ENCODE data around the gene PSMD1.

PSMD1 gene

GRCh38 chr2:231211486-231211885, 154.8 kb downstream of the PSMD1 start:
- DNase-seq (ENCODE audit: low read depth, low spot score), result no peak
- TF ChIP-seq CTCF (IDR thresholded peaks at IDR 0.05; ENCODE audit: insufficient read depth, low read length, missing control alignments), result no peak
- H3K4me3 ChIP-seq (ENCODE audit: low read depth, low read length), result no peak overlapping the region
- ChIA-PET CTCF (interaction anchor here (1.6 to 2.4 kb wide), 3 partner anchors 13 to 107 kb away, joined by 6 to 7 read pairs (median 7); no protein-coding TSS in a partner anchor), POLR2A (interaction anchor here (0.6 kb wide), 1 partner anchor 31 kb away, joined by 3 read pairs; no protein-coding TSS in a partner anchor)

GRCh38 chr2:231212329-231212845, 155.7 kb downstream of the PSMD1 start:
- ChIA-PET CTCF (interaction anchor here (1.6 to 2.4 kb wide), 3 partner anchors 12 to 108 kb away, joined by 6 to 7 read pairs (median 7); no protein-coding TSS in a partner anchor), POLR2A (no interaction called here)
- DNase-seq (ENCODE audit: low read depth, low spot score), result no peak
- no peak overlapping the region for H3K4me3 ChIP-seq (ENCODE audit: low read depth, low read length)
- TF ChIP-seq CTCF (IDR thresholded peaks at IDR 0.05; ENCODE audit: insufficient read depth, low read length, missing control alignments), result no peak

- CTCF ChIA-PET, result interaction anchor here (1.3 to 4.0 kb wide), 4 partner anchors 10 to 22 kb away, joined by 3 to 18 read pairs (median 6); no protein-coding TSS in a partner anchor
- no peak for TF ChIP-seq CTCF (IDR thresholded peaks at IDR 0.05; ENCODE audit: insufficient read depth, low read length, missing control alignments)
Observed at GRCh38 chr2:231213931-231214642, 157.4 kb downstream of the PSMD1 start.

GRCh38 chr2:231218366-231218765, 161.7 kb downstream of the PSMD1 start:
- ChIA-PET CTCF (interaction anchor here (1.4 to 1.7 kb wide), 3 partner anchors 9 to 195 kb away, joined by 5 to 7 read pairs (median 6); no protein-coding TSS in a partner anchor), POLR2A (no interaction called here)
- H3K4me3 ChIP-seq (ENCODE audit: low read depth, low read length), result no peak overlapping the region

More at GRCh38 chr2:231213931-231214642, 157.4 kb downstream of the PSMD1 start:
- POLR2A ChIA-PET, result no interaction called here
- H3K4me3 ChIP-seq (ENCODE audit: low read depth, low read length), result no peak overlapping the region
- DNase-seq (ENCODE audit: low read depth, low spot score), result no peak

GRCh38 chr2:231219289-231219688, 162.6 kb downstream of the PSMD1 start:
- no peak for TF ChIP-seq CTCF (IDR thresholded peaks at IDR 0.05; ENCODE audit: insufficient read depth, low read length, missing control alignments)
- ChIA-PET CTCF (interaction anchor here (0.7 to 1.7 kb wide), 7 partner anchors 8 to 194 kb away, joined by 3 to 9 read pairs (median 6); no protein-coding TSS in a partner anchor), POLR2A (no interaction called here)
- no peak for DNase-seq (ENCODE audit: low read depth, low spot score)
- H3K4me3 ChIP-seq (ENCODE audit: low read depth, low read length), result no peak overlapping the region

More at GRCh38 chr2:231218366-231218765, 161.7 kb downstream of the PSMD1 start:
- DNase-seq (ENCODE audit: low read depth, low spot score), result no peak
- no peak for TF ChIP-seq CTCF (IDR thresholded peaks at IDR 0.05; ENCODE audit: insufficient read depth, low read length, missing control alignments)

GRCh38 chr2:231221761-231222160, 165.1 kb downstream of the PSMD1 start:
- ChIA-PET POLR2A (no interaction called here), CTCF (interaction anchor here (1.0 to 2.2 kb wide), 5 partner anchors 110 to 230 kb away, joined by 3 to 8 read pairs (median 3); no protein-coding TSS in a partner anchor)
- TF ChIP-seq CTCF (IDR thresholded peaks at IDR 0.05; ENCODE audit: insufficient read depth, low read length, missing control alignments), result no peak
- DNase-seq (ENCODE audit: low read depth, low spot score), result no peak
- H3K4me3 ChIP-seq (ENCODE audit: low read depth, low read length), result no peak overlapping the region

Data from AG04449 (cell line).